B cell (primary cell): Measurements from ENCODE around the gene NUP210L.

ENCODE experiments used
- CTCF ChIP-seq: fragments of 200-600 bp; IDR thresholded peaks from one replicate; pipeline ENCODE4 v1.8.0; 2022; ENCODE audit warnings: antibody characterized with exemption, mild to moderate bottlenecking
- EZH2 ChIP-seq: IDR thresholded peaks from 2 replicates; pipeline ENCODE4 v1.6.1; 2012; ENCODE audit warnings: borderline replicate concordance, low read depth, mild to moderate bottlenecking, moderate library complexity, low read length; ENCODE audit not compliant: insufficient read depth, poor library complexity, severe bottlenecking

GRCh38 chr1:154076413-154076812 lies 78.5 kb downstream of the NUP210L start:
- TF ChIP-seq CTCF (no peak), EZH2 (no peak)
